Prostate gland (tissue), 2 donors: ENCODE measurements around the gene ALDOC. TPM values are rescaled to one million over a fixed set of nuclear protein-coding genes. Genes with fewer than 3 reads are reported as not detected.
A peak's percentile ranks its signal among the peaks of the same experiment; 100 is the strongest.

ENCODE experiments used
- DNase-seq: peaks from one replicate; pipeline ENCODE4 v3.0.0-alpha.2; 2019; ENCODE audit warnings: low spot score
- H3K27ac ChIP-seq, 2 donors: fragments of 200-600 bp; sonication (generic); 2 replicates each; pipeline ENCODE4 v1.5.1; 2017 to 2019
- H3K27me3 ChIP-seq: fragments of 200-600 bp; sonication (generic); replicated peaks from 2 replicates; pipeline ENCODE4 v1.5.1; 2019; ENCODE audit not compliant: insufficient read depth
- H3K36me3 ChIP-seq, 2 donors: fragments of 200-600 bp; sonication (generic); 1 replicate in 1 of 2; 2 replicates in 1 of 2; pipeline versions ENCODE4 v1.5.1 to v1.8.1; 2017 to 2019
- H3K4me1 ChIP-seq: fragments of 200-600 bp; sonication (generic); replicated peaks from 2 replicates; pipeline ENCODE4 v1.5.1; 2019
- H3K4me3 ChIP-seq, 2 donors: fragments of 200-600 bp; sonication (generic); 2 replicates each; pipeline ENCODE4 v1.5.1; 2017 to 2019
- H3K9me3 ChIP-seq: fragments of 200-600 bp; sonication (generic); 2 replicates; pipeline ENCODE4 v1.5.1; 2017
- CTCF ChIP-seq, 4 experiments: fragments of 200-600 bp in 2 of 4; fragments of 450-650 bp in 2 of 4; sonication (generic) in 2 of 4; IDR thresholded peaks; 1 replicate in 3 of 4; 2 replicates in 1 of 4; pipeline ENCODE4 v1.5.1; 2016 to 2019; ENCODE audit warnings: antibody characterized with exemption in 4 of 4, mild to moderate bottlenecking in 2 of 4, moderate library complexity in 2 of 4
- POLR2A ChIP-seq: fragments of 450-650 bp; IDR thresholded peaks from one replicate; pipeline ENCODE4 v1.6.1; 2016; ENCODE audit warnings: antibody characterized with exemption, mild to moderate bottlenecking
- POLR2AphosphoS5 ChIP-seq: sonication (generic); formaldehyde crosslinking; IDR thresholded peaks from one replicate; pipeline ENCODE4 v1.6.1; 2017; ENCODE audit warnings: antibody characterized with exemption
- WGBS: methylation state at CpG from one replicate; pipeline ENCODE4 v1.1.5; 2018; 5-methylcytosine and 5-hydroxymethylcytosine counted together
- intact Hi-C: fragments of 100-400 bp; cut with DNase I; formaldehyde crosslinking; loops from one replicate; pipeline ENCODE4 v1.14.2; 2022
- total RNA-seq, 2 donors: library from RNA; depleted of rRNA; stranded (reverse); fragments of >200 nt; gene quantifications; one replicate each; pipeline ENCODE4 v1.1.0, GENCODE V29; 2016

Gene ALDOC
- total RNA-seq, 2 donors from 2014 or later: 49.5 to 55.0 TPM

GRCh38 chr17:28529013-28529400 is 47.7 kb downstream of the ALDOC start:
- H3K4me3 ChIP-seq: no peak overlapping the region
- WGBS: 96% methylated on average over 3 of the region's 3 CpGs
- no peaks in the 10 kb centered on the region for H3K27me3 ChIP-seq
- intact Hi-C loops: no loop called here
- peaks cover 30% of the 10 kb centered on the region for H3K4me1 ChIP-seq
- H3K9me3 ChIP-seq: no peaks in the 10 kb centered on the region
- no peak for TF ChIP-seq CTCF (IDR thresholded peaks at IDR 0.05)
- no peak for DNase-seq
- no peak overlapping the region for H3K27ac ChIP-seq
- no peaks in the 10 kb centered on the region for H3K36me3 ChIP-seq

- H3K27me3 ChIP-seq: no peaks in the 10 kb centered on the region
- no peaks in the 10 kb centered on the region for H3K36me3 ChIP-seq
- intact Hi-C loops: no loop called here
- peak overlapping the region; percentile 70 to 73 for H3K27ac ChIP-seq
- no peaks in the 10 kb centered on the region for H3K9me3 ChIP-seq
- H3K4me1 ChIP-seq: peaks cover 30% of the 10 kb centered on the region
- no peak for TF ChIP-seq POLR2A
- no peak for TF ChIP-seq CTCF (IDR thresholded peaks at IDR 0.05)
- no peak for TF ChIP-seq POLR2AphosphoS5
- no peak overlapping the region for H3K4me3 ChIP-seq
- no peak for DNase-seq
- 67% methylated on average over 8 of the region's 9 CpGs for WGBS
Observed at GRCh38 chr17:28528327-28529012, 48.2 kb downstream of the ALDOC start.

- no peak for TF ChIP-seq CTCF (IDR thresholded peaks at IDR 0.05)
- peak; percentile 95 for TF ChIP-seq POLR2AphosphoS5
- peak; percentile 30 for TF ChIP-seq POLR2A
- intact Hi-C loops: no loop called here
- Histone ChIP-seq H3K36me3 (no peaks in the 10 kb centered on the region), H3K4me3 (no peak overlapping the region), H3K9me3 (no peaks in the 10 kb centered on the region), H3K27ac (peak overlapping the region; percentile 70 to 73), H3K27me3 (no peaks in the 10 kb centered on the region), H3K4me1 (peaks cover 30% of the 10 kb centered on the region)
- WGBS: 52% methylated on average over 2 of the region's 2 CpGs
- DNase-seq: peak; percentile 92
Observed at GRCh38 chr17:28527859-28528258, 48.8 kb downstream of the ALDOC start.

- Histone ChIP-seq H3K36me3 (no peaks in the 10 kb centered on the region), H3K27ac (peak overlapping the region; percentile 70 to 73), H3K4me3 (no peak overlapping the region), H3K4me1 (peaks cover 30% of the 10 kb centered on the region), H3K9me3 (no peaks in the 10 kb centered on the region), H3K27me3 (no peaks in the 10 kb centered on the region)
- intact Hi-C loops: no loop called here
- WGBS: 79% methylated on average over 2 of the region's 2 CpGs
- no peak for DNase-seq
- TF ChIP-seq POLR2AphosphoS5: no peak
- no peak for TF ChIP-seq POLR2A
- TF ChIP-seq CTCF (IDR thresholded peaks at IDR 0.05): no peak
Observed at GRCh38 chr17:28527181-28527681, 49.5 kb downstream of the ALDOC start.

GRCh38 chr17:28526381-28526780 is 50.3 kb downstream of the ALDOC start:
- peaks cover 30% of the 10 kb centered on the region for H3K4me1 ChIP-seq
- no peaks in the 10 kb centered on the region for H3K27me3 ChIP-seq
- no peaks in the 10 kb centered on the region for H3K36me3 ChIP-seq
- TF ChIP-seq POLR2AphosphoS5 (no peak), POLR2A (no peak), CTCF (IDR thresholded peaks at IDR 0.05) (no peak)
- no peaks in the 10 kb centered on the region for H3K9me3 ChIP-seq
- H3K4me3 ChIP-seq: no peak overlapping the region
- intact Hi-C loops: no loop called here
- peak overlapping the region; percentile 70 to 73 for H3K27ac ChIP-seq
- 72% methylated on average over 8 of the region's 8 CpGs for WGBS
- no peak for DNase-seq
